Activated CD4-positive, CD25-positive, alpha-beta regulatory T cell (primary cell): ENCODE measurements around the gene SLC6A19.
"Not testable (repeated sequence)": the region's sequence is repeated elsewhere in the genome, so short reads cannot be mapped to it uniquely, and the experiment has no call there.

Source experiments
- DNase-seq, 4 experiments: peaks; one replicate each; lab custom pipeline; 2025; lab: John Stamatoyannopoulos, UW

SLC6A19 gene

GRCh38 chr5:1201327-1202025 is at the start of gene SLC6A19:
Gene SLC6A19, plus strand, starts transcription at chr5:1201595. Its CDS starts 56 bp downstream, at chr5:1201651.
- DNase-seq, result no peak

GRCh38 chr5:1152156-1152555 is 49.2 kb upstream of the SLC6A19 start:
- DNase-seq, result no peak

- DNase-seq, result no peak
Observed at GRCh38 chr5:1152771-1153282, 48.6 kb upstream of the SLC6A19 start.

GRCh38 chr5:1153428-1153827 is 48.0 kb upstream of the SLC6A19 start:
- no peak for DNase-seq

GRCh38 chr5:1155191-1156032 is 46.0 kb upstream of the SLC6A19 start:
- no peak for DNase-seq

- DNase-seq, result no peak
Observed at GRCh38 chr5:1156033-1156753, 45.2 kb upstream of the SLC6A19 start.

- DNase-seq, result no peak
Observed at GRCh38 chr5:1156754-1157460, 44.5 kb upstream of the SLC6A19 start.

- not testable (repeated sequence) for DNase-seq
Observed at GRCh38 chr5:1157461-1157986, 43.9 kb upstream of the SLC6A19 start.

- no peak for DNase-seq
Observed at GRCh38 chr5:1158647-1159340, 42.6 kb upstream of the SLC6A19 start.

- DNase-seq, result no peak
Observed at GRCh38 chr5:1159341-1159675, 42.1 kb upstream of the SLC6A19 start.

- DNase-seq, result no peak
Observed at GRCh38 chr5:1159774-1160406, 41.5 kb upstream of the SLC6A19 start.

- DNase-seq, result no peak
Observed at GRCh38 chr5:1161108-1161832, 40.1 kb upstream of the SLC6A19 start.

GRCh38 chr5:1161833-1162229 is 39.6 kb upstream of the SLC6A19 start:
- DNase-seq, result no peak

- DNase-seq, result no peak
Observed at GRCh38 chr5:1162276-1162675, 39.1 kb upstream of the SLC6A19 start.

GRCh38 chr5:1162751-1163150 is 38.6 kb upstream of the SLC6A19 start:
- DNase-seq, result no peak

- DNase-seq, result no peak
Observed at GRCh38 chr5:1163366-1163765, 38.0 kb upstream of the SLC6A19 start.

GRCh38 chr5:1163879-1164278 is 37.5 kb upstream of the SLC6A19 start:
- DNase-seq, result no peak

- DNase-seq, result no peak
Observed at GRCh38 chr5:1164696-1165630, 36.4 kb upstream of the SLC6A19 start.

- no peak for DNase-seq
Observed at GRCh38 chr5:1165864-1166263, 35.5 kb upstream of the SLC6A19 start.
